ENCODE data around the gene TSPAN32.

GRCh38 chr11:2313051-2313951 is 11.5 kb downstream of the TSPAN32 start:
- no peak for TF ChIP-seq CTCF (optimal IDR thresholded peaks at IDR 0.05 in 1 of 3, IDR thresholded peaks at IDR 0.05 in 1 of 3, conservative IDR thresholded peaks at IDR 0.05 in 1 of 3; ENCODE audit: extremely low read depth in 1 of 3, insufficient read depth in 2 of 3, low read length in 3 of 3)
- TF ChIP-seq EZH2 (IDR thresholded peaks at IDR 0.05; ENCODE audit: low read length) = no peak

Data from keratinocyte (primary cell).